Tibial artery (tissue), 4 donors: ENCODE measurements around the gene TMEM60.

Experiments
- DNase-seq, 2 donors: peaks; one replicate each; pipeline ENCODE4 v3.0.0-alpha.2; 2019
- H3K27ac ChIP-seq, 2 donors: fragments of 200-600 bp; sonication (generic) in 1 of 2; 1 replicate in 1 of 2; 2 replicates in 1 of 2; pipeline ENCODE4 v1.5.1; 2018 to 2019; ENCODE audit warnings: mild to moderate bottlenecking in 1 of 2
- H3K27me3 ChIP-seq, 2 donors: fragments of 200-600 bp; sonication (generic) in 1 of 2; one replicate each; pipeline versions ENCODE4 v1.5.1 to v1.6.0; 2016 to 2019
- H3K36me3 ChIP-seq, 3 donors: fragments of 200-600 bp; sonication (generic) in 2 of 3; one replicate each; pipeline ENCODE4 v1.5.1; 2016 to 2019; ENCODE audit warnings: mild to moderate bottlenecking in 2 of 3
- H3K4me1 ChIP-seq, 4 donors: fragments of 200-600 bp; sonication (generic) in 2 of 4; 1 replicate in 3 of 4; 2 replicates in 1 of 4; pipeline ENCODE4 v1.5.1; 2016 to 2019
- H3K4me3 ChIP-seq, 2 donors: fragments of 200-600 bp; sonication (generic) in 1 of 2; 1 replicate in 1 of 2; 2 replicates in 1 of 2; pipeline ENCODE4 v1.5.1; 2018 to 2019; ENCODE audit warnings: mild to moderate bottlenecking in 2 of 2
- H3K9me3 ChIP-seq, 3 donors: fragments of 200-600 bp; sonication (generic) in 1 of 3; one replicate each; pipeline ENCODE4 v1.5.1; 2016 to 2019
- CTCF ChIP-seq, 2 experiments: fragments of 200-600 bp in 1 of 2; fragments of 450-650 bp in 1 of 2; IDR thresholded peaks; one replicate each; pipeline ENCODE4 v1.5.1; 2017 to 2019; ENCODE audit warnings: antibody characterized with exemption in 2 of 2, mild to moderate bottlenecking in 1 of 2, moderate library complexity in 1 of 2
- intact Hi-C: fragments of 100-400 bp; cut with DNase I; formaldehyde crosslinking; loops from one replicate; pipeline ENCODE4 v1.15.0; 2023; ENCODE audit warnings: low total_unique reads

TMEM60 gene

GRCh38 chr7:77757589-77757988 is 40.6 kb downstream of the TMEM60 start:
- Histone ChIP-seq H3K27me3 (no peaks in the 10 kb centered on the region), H3K4me1 (peaks cover 0 to 26% (median 11%) of the 10 kb centered on the region in 4 donors), H3K36me3 (no peaks in the 10 kb centered on the region), H3K27ac (no peak overlapping the region), H3K4me3 (no peak overlapping the region), H3K9me3 (no peaks in the 10 kb centered on the region)
- no peak for TF ChIP-seq CTCF (IDR thresholded peaks at IDR 0.05)
- intact Hi-C loops = loop anchor here (5.0 kb wide), 1 partner anchor 100 kb away; no protein-coding TSS in a partner anchor
- no peak for DNase-seq

- DNase-seq = no peak
Observed at GRCh38 chr7:77753173-77753572, 45.1 kb downstream of the TMEM60 start.

GRCh38 chr7:77752016-77752415 is 46.2 kb downstream of the TMEM60 start:
- no peak for TF ChIP-seq CTCF (IDR thresholded peaks at IDR 0.05)
- no peaks in the 10 kb centered on the region for H3K9me3 ChIP-seq
- no peak overlapping the region for H3K4me3 ChIP-seq
- H3K27me3 ChIP-seq = no peaks in the 10 kb centered on the region
- no peak for DNase-seq
- peaks cover 6 to 12% (median 11%) of the 10 kb centered on the region in 3 donors for H3K36me3 ChIP-seq
- intact Hi-C loops = no loop called here
- H3K4me1 ChIP-seq = peaks cover 0 to 11% (median 2%) of the 10 kb centered on the region in 4 donors
- H3K27ac ChIP-seq = no peak overlapping the region

More at GRCh38 chr7:77753173-77753572, 45.1 kb downstream of the TMEM60 start:
- Histone ChIP-seq H3K9me3 (no peaks in the 10 kb centered on the region), H3K4me1 (peaks cover 0 to 9% (median 2%) of the 10 kb centered on the region in 4 donors), H3K27me3 (no peaks in the 10 kb centered on the region), H3K4me3 (no peak overlapping the region), H3K27ac (no peak overlapping the region), H3K36me3 (peaks cover 6 to 12% (median 11%) of the 10 kb centered on the region in 3 donors)
- no peak for TF ChIP-seq CTCF (IDR thresholded peaks at IDR 0.05)
- intact Hi-C loops = no loop called here

GRCh38 chr7:77747718-77748117 is 50.5 kb downstream of the TMEM60 start:
- Histone ChIP-seq H3K36me3 (peaks cover 6 to 14% (median 12%) of the 10 kb centered on the region in 3 donors), H3K9me3 (no peaks in the 10 kb centered on the region), H3K4me3 (no peak overlapping the region), H3K4me1 (peaks cover 0 to 8% (median 0%) of the 10 kb centered on the region in 4 donors), H3K27me3 (no peaks in the 10 kb centered on the region), H3K27ac (no peak overlapping the region)
- TF ChIP-seq CTCF (IDR thresholded peaks at IDR 0.05) = no peak
- DNase-seq = no peak
- intact Hi-C loops = no loop called here

GRCh38 chr7:77747178-77747577 is 51.1 kb downstream of the TMEM60 start:
- Histone ChIP-seq H3K4me1 (peaks cover 0 to 8% (median 0%) of the 10 kb centered on the region in 4 donors), H3K27ac (no peak overlapping the region), H3K9me3 (no peaks in the 10 kb centered on the region), H3K4me3 (no peak overlapping the region), H3K36me3 (peaks cover 6 to 14% (median 12%) of the 10 kb centered on the region in 3 donors), H3K27me3 (no peaks in the 10 kb centered on the region)
- no peak for TF ChIP-seq CTCF (IDR thresholded peaks at IDR 0.05)
- DNase-seq = no peak
- intact Hi-C loops = no loop called here

- no peaks in the 10 kb centered on the region for H3K9me3 ChIP-seq
- intact Hi-C loops = no loop called here
Observed at GRCh38 chr7:77746824-77747165, 51.4 kb downstream of the TMEM60 start.

More at GRCh38 chr7:77746824-77747165, 51.4 kb downstream of the TMEM60 start:
- no peak overlapping the region for H3K4me3 ChIP-seq
- H3K27me3 ChIP-seq = no peaks in the 10 kb centered on the region
- no peak for TF ChIP-seq CTCF (IDR thresholded peaks at IDR 0.05)
- DNase-seq = no peak
- H3K36me3 ChIP-seq = peaks cover 3 to 14% (median 12%) of the 10 kb centered on the region in 3 donors
- peaks cover 0 to 8% (median 0%) of the 10 kb centered on the region in 4 donors for H3K4me1 ChIP-seq
- no peak overlapping the region for H3K27ac ChIP-seq
